ENCODE data around the gene IGSF6. TPM values are rescaled to one million over a fixed set of nuclear protein-coding genes. Genes with fewer than 3 reads are reported as not detected.
"Not testable (repeated sequence)": the region's sequence is repeated elsewhere in the genome, so short reads cannot be mapped to it uniquely, and the experiment has no call there.

IGSF6 gene
- 1 to 10 TPM; 4.8 to 5.8 TPM for total RNA-seq
- long read RNA-seq = 0 reads

DNA sequence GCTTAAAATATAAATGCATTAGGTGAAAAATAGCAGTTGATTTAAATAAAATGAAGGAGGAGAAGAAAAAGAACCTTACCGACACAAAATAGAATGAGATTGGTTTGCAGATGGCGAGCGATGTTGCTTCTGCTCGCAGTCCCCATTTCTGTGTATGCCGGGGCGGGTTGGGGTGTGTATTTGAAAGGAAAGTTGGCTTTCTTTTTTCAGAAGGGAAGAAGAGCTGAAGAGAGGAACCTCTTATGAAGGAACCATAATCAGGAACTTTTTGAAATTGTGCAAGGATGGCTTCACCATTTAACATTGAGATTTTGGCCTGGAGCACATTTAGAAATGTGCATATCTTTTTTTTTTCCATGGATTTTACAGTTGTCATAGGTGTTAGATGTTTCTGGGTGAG, at the start of gene IGSF6:
TSS of gene IGSF6 (minus strand) at position 156 of the 400 bp plus-strand sequence. CDS start at position 146, 10 bp downstream.
- DNase-seq (no peak), ATAC-seq (peak in 1 of 2 donors; percentile 27)
- intact Hi-C loops (cut with DNase I) = no loop called here

DNA sequence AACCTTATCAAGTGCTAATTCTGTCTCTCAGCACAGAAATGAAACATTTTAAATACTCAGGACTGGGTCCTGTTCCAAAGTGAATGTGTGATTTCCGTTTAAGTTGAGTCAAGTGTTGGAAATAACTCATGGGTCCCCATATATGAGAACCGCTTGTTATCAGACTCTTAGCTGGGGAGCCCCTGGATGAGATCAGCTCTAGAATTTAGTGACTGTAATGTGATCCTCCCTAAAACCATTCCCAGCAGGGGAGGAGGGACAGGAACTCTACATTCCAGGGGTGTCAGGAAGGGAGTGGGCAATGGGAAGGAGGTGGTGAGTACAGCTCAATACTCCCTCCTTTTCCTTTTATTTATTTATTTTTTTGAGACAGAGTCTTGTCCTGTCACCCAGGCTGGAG, 48.9 kb upstream of the IGSF6 start:
- DNase-seq (no peak), ATAC-seq (peak; percentile 51 to 77)
- intact Hi-C loops (cut with DNase I) = no loop called here

GRCh38 chr16:21698169-21699032, 46.0 kb upstream of the IGSF6 start:
- no peak for ATAC-seq
- no peak for DNase-seq
- intact Hi-C loops (cut with DNase I) = no loop called here

DNA sequence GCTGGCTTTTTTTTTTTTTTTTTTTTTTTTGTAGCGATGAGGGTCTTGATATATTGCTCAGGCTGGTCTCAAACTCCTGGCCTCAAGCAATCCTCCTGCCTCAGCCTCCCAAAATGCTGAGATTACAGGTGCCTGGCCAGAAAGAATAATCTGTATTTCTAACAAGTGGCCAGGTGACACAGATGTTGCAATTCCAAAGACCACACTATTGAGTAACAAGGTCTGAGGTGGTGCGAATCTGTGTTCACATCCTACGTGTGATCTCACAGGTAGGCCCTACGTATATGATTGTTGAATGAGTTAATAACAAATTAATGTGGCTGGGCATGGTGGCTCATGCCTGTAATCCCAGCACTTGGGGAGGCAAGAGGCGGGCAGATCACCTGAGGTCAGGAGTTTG, 44.6 kb upstream of the IGSF6 start:
- no peak for ATAC-seq
- no peak for DNase-seq
- intact Hi-C loops (cut with DNase I) = no loop called here

- no peak for DNase-seq
- ATAC-seq = no peak
- intact Hi-C loops (cut with DNase I) = no loop called here
Measured at GRCh38 chr16:21694609-21695008, 42.2 kb upstream of the IGSF6 start.

DNA sequence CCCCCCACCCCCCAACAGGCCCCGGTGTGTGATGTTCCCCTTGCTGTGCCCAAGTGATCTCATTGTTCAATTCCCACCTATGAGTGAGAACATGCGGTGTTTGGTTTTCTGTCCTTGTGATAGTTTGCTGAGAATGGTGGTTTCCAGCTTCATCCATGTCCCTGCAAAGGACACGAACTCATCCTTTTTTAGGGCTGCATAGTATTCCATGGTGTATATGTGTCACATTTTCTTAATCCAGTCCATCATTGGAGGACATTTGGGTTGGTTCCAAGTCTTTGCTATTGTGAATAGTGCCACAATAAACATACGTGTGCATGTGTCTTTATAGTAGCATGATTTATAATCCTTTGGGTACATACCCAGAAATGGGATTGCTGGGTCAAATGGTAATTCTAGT, 38.6 kb upstream of the IGSF6 start:
- ATAC-seq; DNase-seq; intact Hi-C loops (cut with DNase I): not testable (repeated sequence)

GRCh38 chr16:21689107-21689506, 36.7 kb upstream of the IGSF6 start:
- DNase-seq = no peak
- no peak for ATAC-seq
- intact Hi-C loops (cut with DNase I) = no loop called here

GRCh38 chr16:21685034-21685455, 32.6 kb upstream of the IGSF6 start:
- intact Hi-C loops (cut with DNase I) = no loop called here
- ATAC-seq (no peak), DNase-seq (no peak)

DNA sequence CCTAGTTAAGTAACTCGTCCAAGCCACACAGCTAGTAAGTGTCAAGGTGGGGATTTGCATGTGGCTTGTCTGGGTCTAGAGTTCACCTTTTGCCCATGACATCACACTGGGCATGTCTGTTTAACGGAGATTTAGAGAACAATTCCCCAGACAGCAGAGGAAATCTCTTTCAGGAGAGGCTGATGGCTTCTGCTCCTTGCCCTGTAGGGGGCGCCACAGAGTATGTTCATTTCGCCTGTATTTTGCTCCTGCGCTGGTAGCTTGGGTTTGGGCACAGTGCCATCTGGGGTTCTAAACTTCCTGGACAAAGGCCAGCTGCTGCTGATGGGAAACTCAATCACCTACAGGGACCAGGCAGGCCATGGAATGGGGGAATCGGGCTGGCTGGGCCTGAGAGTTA, 31.8 kb upstream of the IGSF6 start:
- ATAC-seq (no peak), DNase-seq (no peak)
- intact Hi-C loops (cut with DNase I) = no loop called here

DNA sequence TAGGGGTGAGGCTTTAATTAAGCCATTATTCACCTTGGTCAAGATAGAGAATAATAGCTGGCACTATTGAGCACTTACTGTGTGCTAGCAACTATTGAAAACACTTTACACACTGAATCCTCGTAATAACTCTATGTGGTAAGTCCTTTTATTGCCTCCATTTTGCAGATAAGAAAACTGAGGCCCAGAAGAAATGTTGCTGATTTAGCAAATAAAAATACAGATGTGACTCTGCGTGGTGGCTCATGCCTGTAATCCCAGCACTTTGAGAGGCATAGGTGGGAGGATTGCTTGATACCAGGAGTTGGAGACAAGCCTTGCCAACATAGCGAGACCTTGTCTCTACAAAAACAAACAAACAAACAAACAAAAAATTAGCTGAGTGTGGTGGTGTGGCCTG, 30.8 kb upstream of the IGSF6 start:
- DNase-seq (no peak), ATAC-seq (no peak)
- intact Hi-C loops (cut with DNase I) = no loop called here

DNA sequence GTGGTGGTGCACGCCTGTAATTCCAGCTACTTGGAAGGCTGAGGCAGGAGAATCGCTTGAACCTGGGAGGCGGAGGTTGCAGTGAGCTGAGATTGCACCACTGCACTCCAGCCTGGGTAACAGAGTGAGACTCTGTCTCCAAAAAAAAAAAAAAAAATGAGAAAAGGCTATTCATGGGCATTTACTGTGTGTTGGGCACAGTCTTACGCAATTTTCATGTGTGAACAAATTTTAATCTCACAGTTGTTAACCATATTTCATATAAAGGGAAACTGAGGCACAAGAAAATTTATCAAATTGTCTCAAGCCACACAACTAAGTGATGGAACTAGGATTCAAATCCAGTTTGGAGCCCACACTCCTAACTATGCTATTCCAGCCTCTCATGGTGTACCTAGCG, 28.3 kb upstream of the IGSF6 start:
- intact Hi-C loops (cut with DNase I); DNase-seq; ATAC-seq: not testable (repeated sequence)

- DNase-seq; ATAC-seq; intact Hi-C loops (cut with DNase I): not testable (repeated sequence)
Measured at GRCh38 chr16:21674456-21674855, 22.0 kb upstream of the IGSF6 start.

- no peak for ATAC-seq
- intact Hi-C loops (cut with DNase I) = no loop called here
- DNase-seq = no peak
Measured at GRCh38 chr16:21673469-21673868, 21.1 kb upstream of the IGSF6 start.

DNA sequence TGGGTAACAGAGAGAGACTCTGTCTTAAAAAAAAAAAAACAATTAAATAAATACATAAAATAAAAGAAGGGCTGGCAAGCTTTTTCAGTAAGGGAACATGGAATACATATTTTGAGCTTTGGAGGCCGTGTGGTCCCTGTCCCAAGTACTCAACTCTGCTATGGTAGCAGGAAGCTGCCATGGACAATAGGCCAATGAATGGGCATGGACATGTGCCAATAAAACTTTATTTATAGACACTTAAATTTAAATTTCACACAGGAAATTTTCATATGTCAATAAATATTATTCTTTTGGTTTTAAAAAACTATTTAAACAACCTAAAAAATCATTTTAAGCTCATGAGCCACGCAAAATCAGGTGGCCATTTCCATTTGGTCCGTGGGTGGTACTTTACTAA, 15.2 kb upstream of the IGSF6 start:
- no peak for DNase-seq
- no peak for ATAC-seq
- intact Hi-C loops (cut with DNase I) = no loop called here

- DNase-seq = no peak
- intact Hi-C loops (cut with DNase I) = no loop called here
- ATAC-seq = no peak
Measured at GRCh38 chr16:21666772-21667171, 14.4 kb upstream of the IGSF6 start.

- intact Hi-C loops (cut with DNase I) = no loop called here
- ATAC-seq = no peak
- DNase-seq = no peak
Measured at GRCh38 chr16:21664801-21665492, 12.5 kb upstream of the IGSF6 start.

DNA sequence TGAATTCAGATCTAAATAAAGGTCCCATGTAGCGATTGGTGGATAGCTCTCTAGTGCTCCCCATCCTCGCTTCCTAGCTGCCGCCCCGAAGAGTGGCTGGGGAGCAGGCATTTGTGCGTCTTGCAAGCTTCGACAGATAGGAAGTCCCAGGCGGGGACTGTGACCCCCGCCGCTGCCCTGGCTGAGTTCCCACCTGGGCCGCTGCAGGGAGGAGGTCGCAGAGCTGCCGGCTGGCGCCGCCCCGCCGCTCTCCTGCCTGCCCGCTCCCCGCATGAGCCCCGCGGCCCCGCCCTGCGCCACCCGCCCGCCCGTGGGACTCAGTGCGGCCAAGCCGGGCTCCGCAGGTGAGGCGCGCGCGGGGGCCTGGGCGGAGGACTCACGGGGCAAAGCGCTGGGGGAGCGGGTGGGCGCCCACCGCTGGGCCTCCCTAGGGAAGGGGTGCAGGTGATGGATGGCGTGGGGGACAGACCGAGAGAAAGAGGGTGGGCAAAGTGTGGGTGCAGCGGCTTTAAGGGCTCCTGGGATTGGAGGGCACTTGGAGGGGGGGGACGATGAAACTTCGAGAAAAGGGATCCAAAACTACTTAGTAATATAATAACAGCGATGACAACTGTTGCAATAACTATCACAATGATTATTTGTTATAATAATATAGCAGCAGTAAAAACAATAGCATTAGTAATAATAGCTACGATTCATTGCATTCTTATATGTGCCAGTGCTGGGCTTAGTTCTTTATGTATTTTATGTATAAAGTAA, 11.7 kb upstream of the IGSF6 start, which contains the start of gene OTOA:
TSS of gene OTOA (plus strand) at position 80 of the 759 bp plus-strand sequence. CDS start 14,547 bp downstream, outside the sequence.
- peak; percentile 42 to 50 for ATAC-seq
- intact Hi-C loops (cut with DNase I) = no loop called here
- no peak for DNase-seq

DNA sequence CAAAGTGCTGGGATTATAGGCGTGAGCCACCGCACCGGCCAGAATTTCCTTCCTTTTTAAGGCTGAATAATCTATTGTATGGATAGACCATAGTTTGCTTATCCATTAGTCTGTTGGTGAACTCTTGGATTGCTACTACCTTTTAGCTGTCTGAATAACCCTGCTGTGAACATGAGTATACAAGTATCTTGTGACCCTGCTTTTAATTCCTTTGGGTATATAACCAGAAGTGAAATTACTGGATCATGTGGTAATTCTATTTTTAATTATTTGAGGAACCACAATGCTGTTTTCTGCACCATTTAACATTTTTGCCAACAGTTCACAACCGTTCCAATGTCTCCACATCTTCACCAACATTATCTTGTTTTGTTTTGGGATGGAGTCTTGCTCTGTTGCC, 6.7 kb upstream of the IGSF6 start:
- ATAC-seq (peak in 1 of 2 donors; percentile 22), DNase-seq (no peak)
- intact Hi-C loops (cut with DNase I) = loop anchor here (2.0 to 5.0 kb wide), 2 partner anchors 52 to 53 kb away; no protein-coding TSS in a partner anchor

Measured in left cardiac atrium (tissue), 4 donors.